HepG2 (cell line): ENCODE measurements around the gene PKD2L1. TPM values are rescaled to one million over a fixed set of nuclear protein-coding genes. Genes with fewer than 3 reads are reported as not detected.

Experiments used
- DNMT3B ChIP-seq: conservative IDR thresholded peaks from 2 replicates; pipeline ENCODE4 v1.6.1; 2016; ENCODE audit warnings: missing biosample characterization, control low read depth
- FOXO1 ChIP-seq: sonication (generic); formaldehyde crosslinking; IDR thresholded peaks from 2 replicates; pipeline ENCODE4 v1.4.0; 2020; ENCODE audit warnings: missing genetic modification reagents
- KDM3A ChIP-seq: IDR thresholded peaks from 2 replicates; pipeline ENCODE4 v1.6.1; 2018; ENCODE audit warnings: low read depth, missing compliant biosample characterization
- KLF15 ChIP-seq: sonication (generic); formaldehyde crosslinking; IDR thresholded peaks from 2 replicates; pipeline ENCODE4 v1.8.1; 2023; ENCODE audit warnings: borderline replicate concordance, mild to moderate bottlenecking, inconsistent platforms, missing genetic modification reagents, mixed read lengths
- MAFK ChIP-seq, 2 experiments: IDR thresholded peaks in 1 of 2; conservative IDR thresholded peaks in 1 of 2; 2 replicates each; pipeline ENCODE4 v1.6.1; 2011; ENCODE audit warnings: improper control_type of control experiment in 2 of 2, low read length in 2 of 2
- NPAS2 ChIP-seq: sonication (generic); formaldehyde crosslinking; IDR thresholded peaks from 2 replicates; pipeline ENCODE4 v1.8.0; 2022; ENCODE audit warnings: mild to moderate bottlenecking, missing genetic modification reagents, borderline replicate concordance
- NR2F6 ChIP-seq, 2 experiments: IDR thresholded peaks; 2 replicates each; pipeline ENCODE4 v1.6.1; 2016; ENCODE audit warnings: antibody characterized with exemption in 1 of 2, mild to moderate bottlenecking in 1 of 2
- RORA ChIP-seq: sonication (generic); formaldehyde crosslinking; IDR thresholded peaks from 2 replicates; pipeline ENCODE4 v1.5.0; 2020; ENCODE audit warnings: mild to moderate bottlenecking, missing genetic modification reagents, moderate library complexity
- SIX4 ChIP-seq: sonication (generic); formaldehyde crosslinking; IDR thresholded peaks from 2 replicates; pipeline ENCODE4 v1.4.0; 2020; ENCODE audit warnings: missing genetic modification reagents
- SRSF4 ChIP-seq: fragments of 200-400 bp; formaldehyde crosslinking; IDR thresholded peaks from one replicate; pipeline ENCODE4 v1.6.1; 2018; ENCODE audit warnings: mild to moderate bottlenecking, low read depth, low read length, moderate library complexity; ENCODE audit not compliant: poor library complexity, severe bottlenecking
- SRY ChIP-seq: sonication (generic); formaldehyde crosslinking; IDR thresholded peaks from 2 replicates; pipeline ENCODE4 v1.8.0; 2022; ENCODE audit warnings: mild to moderate bottlenecking, missing genetic modification reagents
- ZBTB7B ChIP-seq: sonication (generic); formaldehyde crosslinking; IDR thresholded peaks from 2 replicates; pipeline ENCODE4 v1.4.0; 2020; ENCODE audit warnings: missing genetic modification reagents
- ZC3H13 ChIP-seq: sonication (generic); formaldehyde crosslinking; IDR thresholded peaks from 2 replicates; pipeline ENCODE4 v1.8.1; 2023; ENCODE audit warnings: mild to moderate bottlenecking, missing genetic modification reagents, moderate library complexity
- ZFP36L2 ChIP-seq: sonication (generic); formaldehyde crosslinking; IDR thresholded peaks from 2 replicates; pipeline ENCODE4 v1.4.0; 2020; ENCODE audit warnings: missing genetic modification reagents
- ZFP91 ChIP-seq: sonication (generic); formaldehyde crosslinking; IDR thresholded peaks from 2 replicates; pipeline ENCODE4 v1.9.0; 2022; ENCODE audit warnings: missing genetic modification reagents, mild to moderate bottlenecking, borderline replicate concordance
- ZMYM3 ChIP-seq: sonication (generic); formaldehyde crosslinking; IDR thresholded peaks from 2 replicates; pipeline ENCODE4 v1.5.1; 2020; ENCODE audit warnings: mild to moderate bottlenecking, missing genetic modification reagents
- ZNF280D ChIP-seq: sonication (generic); formaldehyde crosslinking; IDR thresholded peaks from 2 replicates; pipeline ENCODE4 v1.5.1; 2020; ENCODE audit warnings: mild to moderate bottlenecking, missing genetic modification reagents
- ZNF503 ChIP-seq: sonication (generic); formaldehyde crosslinking; IDR thresholded peaks from 2 replicates; pipeline ENCODE4 v1.4.0; 2020; ENCODE audit warnings: missing genetic modification reagents
- ZNF512 ChIP-seq: sonication (generic); formaldehyde crosslinking; IDR thresholded peaks from 2 replicates; pipeline ENCODE4 v1.4.0; 2020; ENCODE audit warnings: mild to moderate bottlenecking, missing genetic modification reagents
- ZNF792 ChIP-seq: IDR thresholded peaks from 2 replicates; pipeline ENCODE4 v1.6.1; 2016
- polyA plus RNA-seq, 8 experiments: library from polyadenylated mRNA; depleted of rRNA in 3 of 8; stranded (reverse) in 7 of 8; unstranded in 1 of 8; fragments of >200 nt; fragmentation: Illumina TruSeq in 4 of 8; extraction: Trizol in 4 of 8; gene quantifications; 2 replicates each; pipeline versions ENCODE4 v1.2.1 to v1.2.3, GENCODE V29; 2011 to 2016; ENCODE audit warnings: low read depth in 4 of 8, missing spikeins in 1 of 8, mixed read lengths in 1 of 8; ENCODE audit not compliant: insufficient read depth in 1 of 8
- total RNA-seq, 5 experiments: library from RNA; depleted of rRNA; stranded (reverse); fragments of >200 nt; fragmentation: Illumina TruSeq; extraction: Trizol; gene quantifications; 2 replicates each; pipeline ENCODE4 v1.2.3, GENCODE V29; 2016; ENCODE audit warnings: low read depth in 1 of 5

Gene PKD2L1
- total and polyA plus RNA-seq, 2 of the 13 experiments (the other 11 are each of a cell fraction or from before 2014, with no cell fraction given), result 0.07 to 0.15 TPM

GRCh38 chr10:100372415-100373297 lies 42.6 kb upstream of the PKD2L1 start (continued):
- TF ChIP-seq ZNF503 (CRISPR knock-in tag) (no peak), ZFP91 (no peak), FOXO1 (no peak), ZNF792 (CRISPR knock-in tag) (no peak), ZC3H13 (CRISPR knock-in tag) (no peak), KDM3A (CRISPR knock-in tag) (no peak), SIX4 (no peak), ZFP36L2 (CRISPR knock-in tag) (no peak), ZMYM3 (CRISPR knock-in tag) (no peak), ZNF280D (CRISPR knock-in tag) (no peak), DNMT3B (CRISPR knock-in tag) (no peak), ZBTB7B (no peak), KLF15 (CRISPR knock-in tag) (no peak), SRSF4 (no peak), ZNF512 (CRISPR knock-in tag) (no peak), SRY (CRISPR knock-in tag) (no peak), RORA (CRISPR knock-in tag) (no peak), MAFK (conservative IDR thresholded peaks at IDR 0.05 in 1 of 2, IDR thresholded peaks at IDR 0.05 in 1 of 2; ENCODE audit: low read length in 2 of 2) (no peak), NPAS2 (CRISPR knock-in tag) (no peak; the same call in 1 of the 2 replicates), NR2F6 (IDR thresholded peaks at IDR 0.05) (no peak), NR2F6 (CRISPR knock-in tag; IDR thresholded peaks at IDR 0.05) (no peak)
